ENCODE results near the gene STK17A.

DNA sequence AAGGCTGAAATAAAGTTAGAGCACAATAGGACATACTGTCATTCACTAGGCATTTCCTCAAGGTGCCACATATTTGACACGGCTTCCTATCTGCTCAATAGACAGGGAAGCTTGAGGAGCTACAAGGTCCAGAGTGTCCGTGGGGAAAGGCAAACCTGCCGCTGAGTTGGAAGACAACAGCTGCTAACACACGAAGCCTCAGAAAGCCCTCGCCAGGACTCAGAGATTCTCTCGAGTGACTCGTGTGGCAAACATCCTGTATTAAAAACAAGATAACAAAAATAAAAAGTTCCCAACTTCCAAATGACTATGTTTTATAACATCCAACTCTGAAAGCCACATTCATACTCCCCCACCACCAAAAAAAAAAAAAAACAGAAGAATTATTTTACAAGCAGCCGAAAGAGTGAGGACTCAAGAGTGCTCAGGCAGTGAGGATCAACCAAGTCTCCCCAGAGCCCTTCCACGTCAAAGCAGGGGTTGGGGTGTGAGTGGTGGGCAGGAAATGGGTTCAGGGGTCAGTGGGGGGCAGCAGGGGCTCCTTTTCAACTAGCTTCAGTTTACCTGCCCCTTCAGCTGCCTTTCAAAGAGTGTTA is 67.6 kb downstream of the STK17A start:
- TF ChIP-seq CTCF (conservative IDR thresholded peaks at IDR 0.05 in 1 of 2, IDR thresholded peaks at IDR 0.05 in 1 of 2; ENCODE audit: low read depth in 1 of 2, low read length in 2 of 2) (no peak), EZH2 (IDR thresholded peaks at IDR 0.05; ENCODE audit: low read length, missing control alignments) (no peak)
